ENCODE results near the gene GFOD2. TPM values are rescaled to one million over a fixed set of nuclear protein-coding genes. Genes with fewer than 3 reads are reported as not detected.

The GFOD2 gene
- total and polyA plus RNA-seq, 8 donors, result 6.4 to 17.2 (median 9.6) TPM

DNA sequence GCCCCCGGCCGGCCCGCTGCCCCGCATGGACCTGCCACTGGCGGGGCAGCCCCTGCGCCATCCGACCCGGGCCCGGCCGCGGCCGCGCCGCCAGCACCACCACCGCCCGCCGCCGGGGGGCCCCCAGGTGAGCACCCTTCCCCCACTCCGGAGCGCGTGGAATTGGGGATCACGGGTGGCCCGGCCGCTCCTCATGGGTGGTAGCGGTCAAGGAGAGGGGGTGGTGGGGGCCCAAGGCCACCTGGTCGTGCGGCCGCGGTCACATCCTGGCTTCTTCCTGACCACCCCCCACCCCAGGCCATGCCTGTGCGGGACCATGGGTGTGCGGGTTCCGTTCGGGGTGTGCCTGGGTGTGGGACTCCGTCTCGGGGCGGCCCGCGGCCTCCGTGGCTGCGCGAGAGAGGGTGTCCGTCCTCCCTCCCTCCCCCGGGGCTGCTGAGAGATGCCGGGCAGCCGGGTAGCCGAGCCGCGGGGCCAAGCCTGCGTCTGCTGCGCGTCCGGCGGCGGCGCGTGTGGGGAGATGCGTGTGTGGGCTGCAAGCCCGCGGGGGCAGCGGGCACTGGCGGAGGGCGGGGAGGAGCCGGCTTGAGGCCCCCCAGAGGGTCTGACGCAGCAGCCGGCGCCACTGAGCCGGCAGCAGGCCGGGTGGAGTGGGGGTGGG lies 65.9 kb downstream of the GFOD2 start:
- TF ChIP-seq, protein P1, sequence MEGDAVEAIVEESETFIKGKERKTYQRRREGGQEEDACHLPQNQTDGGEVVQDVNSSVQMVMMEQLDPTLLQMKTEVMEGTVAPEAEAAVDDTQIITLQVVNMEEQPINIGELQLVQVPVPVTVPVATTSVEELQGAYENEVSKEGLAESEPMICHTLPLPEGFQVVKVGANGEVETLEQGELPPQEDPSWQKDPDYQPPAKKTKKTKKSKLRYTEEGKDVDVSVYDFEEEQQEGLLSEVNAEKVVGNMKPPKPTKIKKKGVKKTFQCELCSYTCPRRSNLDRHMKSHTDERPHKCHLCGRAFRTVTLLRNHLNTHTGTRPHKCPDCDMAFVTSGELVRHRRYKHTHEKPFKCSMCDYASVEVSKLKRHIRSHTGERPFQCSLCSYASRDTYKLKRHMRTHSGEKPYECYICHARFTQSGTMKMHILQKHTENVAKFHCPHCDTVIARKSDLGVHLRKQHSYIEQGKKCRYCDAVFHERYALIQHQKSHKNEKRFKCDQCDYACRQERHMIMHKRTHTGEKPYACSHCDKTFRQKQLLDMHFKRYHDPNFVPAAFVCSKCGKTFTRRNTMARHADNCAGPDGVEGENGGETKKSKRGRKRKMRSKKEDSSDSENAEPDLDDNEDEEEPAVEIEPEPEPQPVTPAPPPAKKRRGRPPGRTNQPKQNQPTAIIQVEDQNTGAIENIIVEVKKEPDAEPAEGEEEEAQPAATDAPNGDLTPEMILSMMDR (IDR thresholded peaks at IDR 0.05), result no peak
- Histone ChIP-seq H3K27me3 (peaks cover 0 to 4% (median 0%) of the 10 kb centered on the region in 4 donors), H3K27ac (no peak overlapping the region), H3K9me3 (no peaks in the 10 kb centered on the region), H3K36me3 (no peaks in the 10 kb centered on the region), H3K4me3 (peak overlapping the region; percentile 21 to 47 (median 32)), H3K4me1 (peaks cover 0 to 8% (median 6%) of the 10 kb centered on the region in 3 donors)
- FAIRE-seq, result no peak
- intact Hi-C loops (cut with DNase I), result no loop called here
- 1 to 5% methylated on average over 44 to 68 of the region's 68 CpGs for WGBS, 2 donors
- peak in 4 of 6 donors; percentile 24 to 84 (median 59) for DNase-seq
- ATAC-seq, result peak; percentile 28 to 61 (median 34)

DNA sequence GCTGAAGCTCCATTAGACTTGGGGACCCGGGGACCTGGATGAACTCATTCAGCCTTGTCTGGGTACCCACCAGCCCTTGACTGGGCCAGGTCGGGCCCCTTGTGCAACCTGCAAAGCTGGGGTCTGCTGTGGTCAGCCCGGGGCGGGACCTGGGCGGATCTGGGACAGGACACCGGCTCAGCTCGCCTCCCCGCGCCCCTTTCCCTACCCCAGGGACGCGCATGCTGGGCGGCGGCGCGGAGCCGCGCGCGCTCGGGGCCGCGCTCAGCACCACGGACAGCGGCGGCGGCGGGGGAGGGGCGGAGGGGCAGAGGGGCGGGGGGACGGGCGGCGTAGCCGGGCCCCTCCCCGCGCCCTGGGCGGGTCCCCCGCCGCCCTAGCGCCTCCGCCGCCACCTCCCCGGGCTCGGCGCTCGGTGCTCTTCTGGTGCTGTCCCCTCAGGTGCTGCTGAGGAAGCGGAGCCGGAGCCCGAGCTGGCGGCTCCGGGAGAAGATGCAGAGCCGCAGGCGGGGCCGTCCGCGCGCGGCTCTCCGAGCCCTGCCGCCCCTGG lies 66.5 kb downstream of the GFOD2 start:
- Histone ChIP-seq H3K4me1 (peaks cover 0 to 8% (median 6%) of the 10 kb centered on the region in 3 donors), H3K27ac (no peak overlapping the region), H3K27me3 (peaks cover 0 to 7% (median 0%) of the 10 kb centered on the region in 4 donors), H3K4me3 (peak overlapping the region; percentile 21 to 47 (median 32)), H3K9me3 (no peaks in the 10 kb centered on the region), H3K36me3 (no peaks in the 10 kb centered on the region)
- peak; percentile 57 to 88 (median 70) for ATAC-seq
- FAIRE-seq, result no peak
- 3 to 8% methylated on average over 28 to 59 of the region's 59 CpGs for WGBS, 2 donors
- TF ChIP-seq, protein P1 (IDR thresholded peaks at IDR 0.05), result no peak
- intact Hi-C loops (cut with DNase I), result no loop called here
- peak in 4 of 6 donors; percentile 41 to 81 (median 62) for DNase-seq

DNA sequence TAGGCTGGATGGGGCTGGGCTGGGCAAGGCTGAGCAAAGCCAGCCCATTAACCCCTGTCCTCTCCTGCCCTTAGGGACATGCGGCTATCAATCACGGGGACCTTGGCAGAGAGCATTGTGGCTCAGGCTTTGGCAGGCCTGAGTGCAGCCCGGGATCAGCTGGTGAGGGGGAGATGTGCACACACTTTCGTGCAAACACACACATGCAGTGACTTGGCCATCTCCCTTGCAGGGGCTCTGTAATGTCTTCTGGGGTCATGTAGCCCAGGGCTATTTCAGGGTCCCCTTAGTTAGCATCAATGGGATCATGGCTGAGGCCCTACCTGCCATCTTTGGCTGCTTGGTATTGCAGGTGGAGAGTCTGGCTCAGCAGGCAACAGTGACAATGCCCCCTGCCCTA lies 67.3 kb downstream of the GFOD2 start:
- TF ChIP-seq, protein P1 (IDR thresholded peaks at IDR 0.05), result no peak
- WGBS, 2 donors, result 86 to 94% methylated on average over 4 of the region's 4 CpGs
- FAIRE-seq (no peak), DNase-seq (no peak), ATAC-seq (no peak)
- H3K4me3 ChIP-seq, result no peak overlapping the region
- H3K27ac ChIP-seq, result no peak overlapping the region
- peaks cover 0 to 8% (median 6%) of the 10 kb centered on the region in 3 donors for H3K4me1 ChIP-seq
- no peaks in the 10 kb centered on the region for H3K9me3 ChIP-seq
- H3K27me3 ChIP-seq, result peaks cover 0 to 7% (median 0%) of the 10 kb centered on the region in 4 donors
- no peaks in the 10 kb centered on the region for H3K36me3 ChIP-seq
- intact Hi-C loops (cut with DNase I), result no loop called here

DNA sequence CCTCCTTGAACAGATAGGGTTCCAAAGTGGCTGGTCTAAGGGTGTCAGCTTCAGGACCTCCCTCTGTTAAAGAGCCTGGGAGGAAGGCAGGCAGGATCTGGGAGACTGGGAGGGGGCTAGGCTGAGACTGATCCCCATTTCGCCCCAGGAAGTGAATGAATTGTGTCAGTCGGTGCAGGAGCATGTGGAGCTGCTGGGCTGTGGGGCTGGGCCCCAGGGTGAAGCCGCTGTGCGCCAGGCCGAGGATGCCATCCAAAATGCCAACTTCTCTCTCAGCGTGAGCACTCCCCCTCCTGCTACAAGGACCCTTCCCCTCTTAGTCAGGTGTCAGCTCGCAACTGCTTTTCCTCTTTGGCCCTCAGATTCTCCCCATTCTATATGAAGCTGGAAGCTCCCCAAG lies 68.1 kb downstream of the GFOD2 start:
- Histone ChIP-seq H3K27me3 (peaks cover 0 to 7% (median 0%) of the 10 kb centered on the region in 4 donors), H3K4me1 (peaks cover 0 to 8% (median 6%) of the 10 kb centered on the region in 3 donors), H3K4me3 (no peak overlapping the region), H3K36me3 (no peaks in the 10 kb centered on the region), H3K9me3 (no peaks in the 10 kb centered on the region), H3K27ac (no peak overlapping the region)
- intact Hi-C loops (cut with DNase I), result no loop called here
- FAIRE-seq (no peak), ATAC-seq (no peak), DNase-seq (no peak)
- 87 to 91% methylated on average over 7 of the region's 7 CpGs for WGBS, 2 donors
- TF ChIP-seq, protein P1 (IDR thresholded peaks at IDR 0.05), result no peak

DNA sequence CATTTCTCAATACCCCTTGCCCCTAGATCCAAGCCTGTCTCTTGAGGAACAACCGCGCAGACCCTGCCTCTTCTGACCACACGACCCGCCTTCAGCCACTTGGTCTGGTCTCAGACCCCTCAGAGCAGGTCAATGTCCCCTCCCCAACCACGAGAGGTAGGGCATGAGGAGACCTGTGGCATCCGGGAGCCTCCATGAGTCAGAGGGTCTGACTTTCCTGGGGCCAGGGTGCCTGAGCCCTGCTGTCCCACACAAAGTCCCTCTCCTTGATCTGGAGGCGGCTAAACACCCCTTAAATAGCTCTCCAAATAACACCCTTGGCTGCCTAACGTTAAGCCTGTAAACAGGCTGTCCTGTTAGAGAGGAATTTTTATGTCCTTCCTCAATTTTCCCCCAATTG lies 69.1 kb downstream of the GFOD2 start:
- ATAC-seq, result no peak
- FAIRE-seq, result no peak
- Histone ChIP-seq H3K4me3 (no peak overlapping the region), H3K27me3 (peaks cover 0 to 7% (median 0%) of the 10 kb centered on the region in 4 donors), H3K27ac (no peak overlapping the region), H3K9me3 (no peaks in the 10 kb centered on the region), H3K4me1 (peaks cover 0 to 8% (median 6%) of the 10 kb centered on the region in 3 donors), H3K36me3 (no peaks in the 10 kb centered on the region)
- WGBS, 2 donors, result 67% methylated on average over 8 of the region's 8 CpGs
- no peak for DNase-seq
- TF ChIP-seq, protein P1 (IDR thresholded peaks at IDR 0.05), result no peak
- intact Hi-C loops (cut with DNase I), result no loop called here

All from pancreas (tissue), 10 donors.